Activated CD8-positive, alpha-beta memory T cell treated with anti-CD3 and anti-CD28 coated beads for 4 hours (primary cell): ENCODE results near the gene PACS2.
"Not testable (repeated sequence)": the region's sequence is repeated elsewhere in the genome, so short reads cannot be mapped to it uniquely, and the experiment has no call there.

ENCODE experiments used
- DNase-seq, 2 donors: peaks; one replicate each; pipeline ENCODE4 v3.0.0-alpha.2; 2020; ENCODE audit warnings: low read depth in 2 of 2

The PACS2 gene

DNA sequence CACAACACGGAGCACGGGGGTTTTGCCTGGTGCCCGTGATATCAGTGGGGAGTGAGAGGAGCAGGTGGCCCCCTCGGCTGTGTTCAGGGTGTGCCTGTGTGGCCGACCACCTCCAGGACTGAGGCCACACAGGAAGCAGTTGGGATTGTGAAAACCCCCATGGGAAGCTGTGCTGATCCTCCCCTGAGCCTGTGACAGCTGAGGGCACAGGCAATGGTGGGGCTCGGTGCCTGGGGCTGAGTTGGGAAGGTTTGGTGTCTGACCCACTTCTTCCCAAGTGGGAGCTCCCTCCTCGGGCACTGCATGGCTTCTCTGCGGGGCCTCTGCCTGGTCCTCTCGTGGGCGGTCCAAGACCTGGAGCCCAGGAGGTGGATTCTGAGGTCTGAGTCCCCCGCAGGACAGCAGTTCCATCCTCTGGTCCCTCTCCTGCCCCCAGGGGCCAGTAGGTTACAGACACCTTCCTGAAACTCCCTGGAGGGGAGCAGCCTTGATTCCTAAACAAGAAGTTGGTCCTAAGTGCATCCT lies 17.9 kb downstream of the PACS2 start:
- no peak for DNase-seq

DNA sequence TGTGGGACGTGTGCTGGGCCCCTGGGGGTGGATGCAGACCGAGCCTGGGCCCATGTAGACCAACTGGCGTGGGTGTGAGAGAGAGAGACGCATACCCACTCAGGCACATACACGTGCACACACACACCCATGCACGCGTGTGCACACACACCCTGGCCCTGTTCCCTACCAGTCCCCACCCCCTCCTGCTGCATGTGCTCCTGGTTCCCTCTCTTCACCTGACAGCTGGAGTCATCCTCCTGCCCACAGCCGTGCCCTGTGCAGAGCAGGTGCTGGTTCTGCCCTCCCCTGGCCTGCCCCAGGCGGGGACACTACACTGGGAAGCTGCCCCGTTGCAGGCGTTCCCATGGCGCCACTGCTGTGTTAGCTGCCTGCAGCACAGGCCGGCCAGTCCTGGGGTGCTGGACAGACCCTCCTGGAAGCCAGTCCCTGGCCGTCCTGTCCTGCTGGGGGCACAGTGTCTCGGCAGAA lies 18.5 kb downstream of the PACS2 start:
- no peak for DNase-seq

DNA sequence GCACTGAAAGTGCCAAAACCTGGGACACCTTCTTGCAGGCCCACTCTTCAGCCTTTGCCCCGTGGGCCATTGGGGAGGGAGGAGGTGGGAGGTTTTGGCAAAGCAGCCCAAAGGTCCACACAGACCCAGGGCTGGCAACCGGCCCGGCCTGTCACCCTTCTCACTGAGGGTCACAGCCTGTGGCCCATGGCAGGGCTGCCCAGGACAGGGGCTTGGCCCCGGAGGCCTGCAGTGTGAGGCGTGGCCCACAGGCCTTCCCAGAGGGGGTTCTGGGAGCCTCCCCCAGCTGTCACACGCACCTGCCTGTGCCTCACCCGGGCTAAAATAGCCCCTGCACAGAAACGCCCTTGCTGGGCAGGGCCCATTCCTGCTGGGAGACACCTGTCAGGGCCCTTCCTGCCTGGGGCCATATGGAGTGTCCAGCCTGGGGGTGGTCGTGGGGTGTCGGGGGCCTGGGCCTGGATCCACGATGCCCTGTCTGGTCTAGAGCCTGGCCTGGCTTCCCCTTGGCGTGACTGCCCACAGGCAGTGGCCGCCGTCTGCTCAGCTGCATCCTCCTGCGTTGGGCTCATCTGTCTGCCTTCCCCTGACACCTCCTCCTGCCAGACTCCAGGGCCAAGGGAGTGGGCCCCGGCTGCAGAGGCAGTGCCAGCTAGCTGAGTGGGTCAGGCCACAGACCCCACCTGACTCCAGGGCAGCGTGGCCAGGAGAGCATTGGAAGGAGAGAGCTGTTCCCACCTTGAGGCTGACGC lies 19.2 kb downstream of the PACS2 start:
- DNase-seq, result no peak

DNA sequence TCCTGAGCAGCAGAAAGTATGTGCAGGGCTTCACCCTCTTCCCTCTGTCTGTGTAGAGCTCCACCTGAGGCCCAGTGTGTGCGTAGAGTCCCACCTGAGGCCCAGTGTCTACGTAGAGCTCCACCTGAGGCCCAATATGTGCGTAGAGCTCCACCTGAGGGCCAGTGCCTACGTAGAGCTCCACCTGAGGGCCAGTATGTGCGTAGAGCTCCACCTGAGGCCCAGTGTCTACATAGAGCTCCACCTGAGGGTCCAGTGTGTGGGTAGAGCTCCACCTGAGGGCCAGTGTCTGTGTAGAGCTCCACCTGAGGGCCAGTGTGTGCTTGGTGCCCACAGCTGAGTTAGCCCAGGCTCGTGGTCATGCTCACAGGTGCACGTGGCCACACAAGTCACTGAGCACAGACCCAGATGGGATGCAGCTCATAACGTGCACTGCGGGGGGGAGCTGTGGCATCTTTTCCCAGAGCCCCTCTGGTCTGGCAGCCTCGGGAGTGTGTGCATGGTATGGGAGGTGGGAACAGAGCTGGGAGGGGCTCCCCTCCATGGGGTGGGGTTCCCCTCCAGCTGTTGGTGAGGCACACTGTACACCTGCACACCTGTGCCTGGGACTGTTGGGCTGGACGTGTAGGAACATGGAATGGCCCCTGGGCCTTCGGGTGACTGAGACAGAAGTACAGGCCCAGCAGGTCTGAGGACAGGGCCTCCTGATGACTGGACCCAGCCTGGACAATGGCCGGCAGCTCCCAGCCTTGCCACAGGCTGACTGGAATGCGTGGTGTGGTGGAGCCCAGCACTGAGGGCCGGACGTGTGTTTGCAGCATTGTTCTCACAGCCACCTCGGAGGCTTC lies 20.1 kb downstream of the PACS2 start:
- DNase-seq, result no peak

DNA sequence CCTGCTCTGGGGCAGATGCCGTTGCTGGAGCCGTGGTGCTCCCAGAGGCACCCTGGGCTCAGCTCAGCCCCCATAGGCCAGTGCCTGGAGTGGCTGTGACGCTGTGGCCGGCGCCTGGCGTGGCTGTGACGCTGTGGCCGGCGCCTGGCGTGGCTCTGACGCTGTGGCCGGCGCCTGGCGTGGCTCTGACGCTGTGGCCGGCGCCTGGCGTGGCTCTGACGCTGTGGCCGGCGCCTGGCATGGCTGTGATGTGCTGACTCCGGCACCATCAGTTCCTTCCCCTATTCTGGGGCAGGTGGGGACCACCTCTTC lies 20.6 kb downstream of the PACS2 start:
- DNase-seq, result not testable (repeated sequence)

DNA sequence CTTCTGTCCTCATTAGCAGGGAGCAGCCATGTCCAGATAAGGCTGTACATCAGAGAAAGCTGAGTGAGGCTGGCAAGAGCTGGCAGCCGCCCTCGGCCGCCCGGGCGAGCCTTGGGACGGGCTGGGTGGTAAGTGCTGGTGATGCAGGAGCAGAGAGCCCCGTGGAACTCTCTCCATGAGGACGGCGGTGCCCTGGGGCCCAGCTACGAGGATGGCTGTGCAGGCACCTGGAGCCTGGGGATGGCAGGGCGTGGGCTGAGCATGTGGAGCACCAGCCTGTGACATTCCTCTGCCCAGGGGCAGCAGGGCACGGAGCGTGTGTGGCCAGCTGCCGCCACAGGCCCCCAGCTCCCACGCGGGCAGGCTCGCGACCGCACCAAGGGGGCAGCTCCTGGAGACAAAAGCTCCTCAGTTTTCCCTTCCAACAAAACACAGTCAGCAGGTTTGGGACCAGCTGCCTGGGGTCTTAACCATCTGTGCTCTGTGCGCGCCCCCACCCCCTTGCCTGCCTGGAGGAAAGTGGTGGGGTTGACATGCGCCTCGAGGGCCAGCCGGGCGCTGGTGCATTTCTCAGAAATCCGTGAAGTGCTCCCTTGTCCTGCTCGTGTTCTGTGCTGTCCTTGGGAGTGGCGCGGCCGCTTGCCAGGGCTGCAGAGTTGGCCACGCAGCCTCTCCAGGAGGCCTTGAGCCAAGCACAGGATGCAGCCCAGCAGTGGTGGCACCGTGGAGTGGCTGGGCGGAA lies 21.4 kb downstream of the PACS2 start:
- no peak for DNase-seq

DNA sequence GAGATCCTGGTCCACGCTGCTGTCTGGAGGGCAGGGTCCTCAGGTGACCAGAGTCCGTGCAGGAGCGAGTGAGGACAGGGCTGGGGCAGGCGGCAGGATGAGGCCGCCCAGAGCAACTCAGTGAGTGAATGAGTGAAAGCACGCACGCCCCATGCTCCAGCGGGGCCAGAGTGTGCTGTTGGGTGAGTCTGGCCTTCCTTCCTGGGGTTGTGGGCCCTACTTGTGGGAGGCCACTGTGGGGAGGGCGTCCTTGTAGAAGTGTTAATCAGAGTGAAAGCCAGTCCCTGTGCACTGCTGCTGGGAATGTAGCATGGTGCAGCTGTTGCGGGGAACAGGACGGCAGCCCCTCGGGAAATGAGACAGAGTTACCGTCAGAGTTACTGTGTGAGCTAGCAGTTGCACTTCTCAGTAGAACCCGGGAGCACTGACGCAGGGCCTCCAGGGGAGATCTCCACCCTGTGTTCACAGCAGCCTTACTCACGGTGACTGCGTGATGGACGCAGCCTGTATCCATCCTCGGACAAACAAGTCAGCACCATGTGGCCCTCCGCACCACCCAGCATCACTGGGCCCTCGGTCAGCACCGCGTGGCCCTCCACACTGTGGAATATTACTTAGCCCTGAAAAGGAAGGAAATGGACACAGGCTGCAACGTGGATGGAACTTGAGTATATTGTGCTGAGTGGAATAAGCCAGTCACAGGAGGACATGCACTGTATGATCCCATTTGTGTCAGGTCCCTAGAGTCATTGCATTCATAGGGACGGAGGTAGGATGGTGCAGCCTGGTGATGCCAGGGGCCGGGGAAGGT lies 22.1 kb downstream of the PACS2 start:
- DNase-seq, result no peak

DNA sequence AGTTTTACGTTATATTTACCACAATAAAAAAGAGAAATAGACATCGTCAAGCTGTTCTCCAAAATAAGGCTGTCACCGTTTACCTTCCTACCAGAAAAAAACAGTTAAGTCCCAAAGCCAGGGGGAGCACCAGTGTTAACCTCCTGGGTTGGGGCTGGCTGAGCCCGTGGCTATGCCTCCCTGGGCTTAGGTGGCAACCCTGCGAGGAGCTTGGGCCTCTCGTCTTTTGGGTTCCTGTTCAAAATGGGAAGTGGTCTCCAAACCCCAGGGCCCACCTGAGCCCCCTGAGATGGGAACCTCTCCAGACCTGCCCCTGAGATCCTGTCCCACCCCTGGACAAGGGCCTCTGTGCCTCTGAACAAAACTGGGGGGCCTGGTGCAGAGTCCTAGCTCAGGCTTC lies 22.9 kb downstream of the PACS2 start:
- no peak for DNase-seq

DNA sequence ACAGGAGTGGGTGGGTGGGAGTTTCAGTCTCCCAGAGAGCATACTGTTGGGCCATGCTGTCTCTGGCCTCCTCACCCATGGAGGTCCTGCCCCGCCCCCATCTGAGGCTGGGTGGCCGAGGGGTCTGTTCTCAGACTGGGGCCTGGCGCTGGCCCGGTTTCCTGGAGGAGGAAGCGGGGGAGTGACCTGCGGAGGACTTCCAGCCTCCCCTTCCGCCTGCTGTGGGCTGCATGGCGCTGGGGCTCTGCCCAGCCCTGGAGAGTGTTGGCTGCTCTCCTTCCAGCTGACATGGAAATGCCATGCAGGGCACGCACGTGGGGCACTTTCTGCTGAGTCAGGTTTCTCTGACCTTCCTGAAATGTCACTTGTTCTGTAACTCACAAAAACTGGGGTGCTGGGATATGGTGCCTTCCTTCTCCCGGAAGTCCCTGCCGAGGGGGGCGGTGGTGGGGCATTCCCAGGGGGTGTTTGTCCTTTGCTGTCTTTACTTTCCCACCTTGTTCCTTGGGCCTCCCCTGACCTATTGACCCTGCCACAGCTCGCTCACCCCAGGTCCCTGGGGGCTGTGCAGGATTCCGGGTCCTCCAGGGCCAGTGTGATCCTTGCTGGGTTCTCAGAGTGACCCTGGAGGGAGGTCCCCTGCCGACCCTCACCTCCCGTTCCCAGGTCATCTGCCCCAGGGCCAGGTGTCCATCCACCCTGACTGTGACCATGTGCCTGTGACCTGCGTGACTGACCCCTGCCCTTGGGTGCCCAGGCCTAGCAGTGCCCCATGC lies 23.6 kb downstream of the PACS2 start:
- no peak for DNase-seq

DNA sequence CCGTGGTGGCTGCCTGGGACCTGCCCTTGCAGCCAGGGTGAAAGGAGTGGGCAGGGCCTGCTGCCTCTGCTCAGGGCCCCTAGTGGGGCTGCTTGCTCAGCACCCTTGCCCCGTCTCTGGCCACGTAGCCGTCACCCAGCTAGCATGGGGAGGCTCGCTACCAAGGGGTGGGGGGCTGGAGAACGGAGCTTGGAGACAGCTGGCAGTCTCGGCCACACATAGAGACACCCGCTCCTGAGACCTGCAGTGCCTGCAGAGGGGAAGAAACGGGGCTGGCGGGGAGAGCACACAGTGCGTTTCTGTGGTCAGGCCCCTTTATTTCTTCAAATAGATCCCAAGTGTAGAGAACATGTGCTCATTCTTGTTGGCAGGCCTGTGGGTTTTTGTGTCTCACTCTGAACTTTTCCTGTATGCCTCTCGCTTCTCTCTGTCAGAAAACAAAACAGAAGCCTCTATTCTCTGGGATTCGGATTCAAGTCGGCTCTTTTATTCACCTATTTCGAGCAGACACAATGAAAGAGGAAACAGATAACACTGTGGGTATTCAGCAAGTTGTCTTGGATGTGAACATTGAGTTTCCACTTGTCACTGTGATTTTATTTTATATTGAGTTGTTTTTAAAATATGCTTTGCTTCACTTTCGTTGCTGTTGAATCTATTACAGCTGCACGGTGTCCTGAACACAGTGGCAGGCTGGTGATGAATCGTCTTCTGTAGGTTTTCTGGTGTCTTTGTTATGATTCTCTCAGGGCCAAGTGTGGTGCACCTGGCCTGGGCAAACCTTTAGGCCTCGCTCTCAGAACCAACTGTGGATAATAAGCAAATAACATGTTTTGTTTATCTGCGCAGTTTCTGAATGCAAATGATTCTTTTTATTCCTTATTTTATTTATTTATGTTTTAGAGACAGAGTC lies 26.5 kb downstream of the PACS2 start:
- no peak for DNase-seq

DNA sequence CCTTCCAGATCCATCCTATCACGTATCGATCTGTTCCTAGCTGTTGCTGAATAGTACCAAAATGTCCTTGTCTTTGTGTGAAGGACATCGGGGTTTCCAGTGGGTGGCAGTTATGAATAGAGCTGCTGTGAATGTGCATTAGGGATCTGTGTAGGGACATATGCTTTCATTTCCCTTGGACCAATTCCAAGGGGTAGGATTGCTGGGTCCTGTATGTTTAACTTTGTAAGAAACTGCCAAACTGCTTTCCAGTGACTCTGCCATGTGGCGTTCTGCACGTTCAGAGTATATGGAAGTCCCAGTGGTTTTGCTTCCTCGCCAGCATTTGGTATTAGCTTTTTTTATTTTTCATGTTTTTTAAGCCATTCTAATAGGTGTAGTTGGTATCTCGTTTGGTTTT lies 28.6 kb downstream of the PACS2 start:
- no peak for DNase-seq

DNA sequence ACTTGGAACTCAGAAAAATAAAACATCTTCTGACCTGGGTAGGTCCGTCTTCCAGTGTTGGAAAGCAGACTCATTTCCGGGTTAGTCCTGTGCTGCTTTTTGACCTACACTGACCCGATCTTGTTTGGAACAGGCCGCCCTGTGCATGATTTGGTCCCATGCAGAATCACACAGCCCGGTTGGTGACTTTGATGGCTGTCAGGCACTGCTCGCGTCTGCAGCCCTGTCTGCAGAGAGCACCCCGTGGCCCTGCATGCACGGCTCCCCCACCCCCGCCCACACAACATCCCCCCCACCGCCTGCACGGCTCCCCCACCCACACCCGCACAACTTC lies 31.6 kb downstream of the PACS2 start:
- no peak for DNase-seq

DNA sequence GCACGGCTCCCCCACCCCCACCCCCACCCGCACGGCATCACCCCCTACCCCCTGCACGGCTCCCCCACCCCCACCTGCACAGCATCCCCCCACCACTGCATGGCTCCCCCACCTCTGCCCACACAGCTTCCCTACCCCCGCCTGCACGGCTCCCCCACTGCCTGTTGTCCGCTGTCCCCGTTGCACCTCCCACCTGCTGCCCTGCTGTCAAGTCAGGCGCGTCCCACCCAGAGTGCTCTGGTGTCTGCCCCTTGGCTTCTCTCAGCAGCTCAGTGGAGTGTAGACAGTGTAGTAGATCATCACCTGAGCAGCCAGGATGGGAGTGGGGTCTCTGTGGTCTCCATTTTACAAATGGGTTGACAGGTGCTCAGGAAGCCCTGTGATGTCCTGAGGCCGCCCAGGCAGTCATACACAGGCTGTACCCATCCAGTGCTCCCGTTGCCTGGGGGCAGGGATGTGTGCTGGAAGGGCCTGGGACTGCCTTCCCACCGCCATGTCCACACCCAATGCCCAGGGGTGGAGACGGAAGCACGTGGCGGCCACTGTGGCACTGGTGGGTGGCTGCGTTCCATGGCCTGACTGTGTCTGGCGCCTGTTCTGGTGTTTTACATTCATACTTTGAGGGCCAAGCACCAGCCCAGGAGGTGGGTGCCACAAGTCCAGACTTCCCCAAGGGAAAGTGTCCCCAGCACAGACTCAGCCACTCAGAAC lies 32.5 kb downstream of the PACS2 start:
- DNase-seq, result no peak

DNA sequence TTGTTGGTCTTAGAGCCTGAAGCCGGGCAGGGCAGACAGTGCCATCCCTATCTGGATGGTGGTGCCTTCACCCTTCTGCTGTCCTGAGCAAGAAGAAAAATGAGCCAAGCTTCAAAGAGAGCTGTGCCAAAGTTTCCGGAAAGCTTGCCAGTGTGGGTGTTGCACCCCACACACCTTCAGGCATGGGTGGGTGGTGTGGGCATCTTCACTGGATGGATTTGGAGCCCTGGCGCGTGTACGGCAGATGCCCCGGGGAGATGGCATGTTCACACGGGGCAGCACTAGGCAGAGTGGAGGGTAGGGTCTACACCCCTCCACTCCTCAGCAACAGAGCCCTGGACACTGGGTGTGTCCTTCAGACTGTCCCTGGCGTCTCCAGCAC lies 33.0 kb downstream of the PACS2 start:
- no peak for DNase-seq

DNA sequence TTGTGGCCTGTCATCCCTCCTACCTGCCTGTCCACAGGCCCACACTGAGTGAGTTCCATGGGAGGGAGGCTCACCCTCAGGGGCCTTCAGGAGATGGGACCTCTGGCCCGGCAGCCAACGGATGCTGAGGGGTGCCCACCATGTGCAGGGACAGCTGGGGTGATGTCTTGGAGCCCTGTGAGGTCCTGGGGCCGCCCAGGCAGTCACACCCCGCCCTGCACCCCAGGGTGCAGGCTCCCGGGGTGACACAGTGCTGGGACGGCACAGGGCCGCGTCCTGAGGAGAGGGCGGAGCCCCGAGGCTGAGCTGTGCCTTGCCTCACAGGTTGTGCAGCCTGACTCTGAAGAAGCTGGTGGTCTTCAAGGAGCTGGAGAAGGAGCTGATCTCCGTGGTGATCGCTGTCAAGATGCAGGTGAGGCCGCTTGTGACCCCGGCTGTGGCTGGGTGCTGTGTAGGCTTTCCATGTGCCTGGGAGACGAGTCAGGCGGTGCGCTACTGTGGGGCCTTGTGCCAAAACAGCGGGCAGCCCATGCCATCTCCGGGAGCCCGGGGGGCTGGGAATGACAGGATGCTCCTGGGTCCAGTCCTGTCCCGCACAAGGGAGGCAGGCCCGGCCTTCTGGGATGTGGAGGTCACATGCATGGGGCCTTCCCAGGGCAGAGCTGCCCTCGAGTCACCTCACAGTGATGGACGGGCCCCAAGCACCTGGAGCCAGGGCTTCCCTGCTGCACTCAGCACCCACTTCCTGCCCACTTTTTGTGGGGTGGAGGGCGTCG lies 33.8 kb downstream of the PACS2 start:
- no peak for DNase-seq

DNA sequence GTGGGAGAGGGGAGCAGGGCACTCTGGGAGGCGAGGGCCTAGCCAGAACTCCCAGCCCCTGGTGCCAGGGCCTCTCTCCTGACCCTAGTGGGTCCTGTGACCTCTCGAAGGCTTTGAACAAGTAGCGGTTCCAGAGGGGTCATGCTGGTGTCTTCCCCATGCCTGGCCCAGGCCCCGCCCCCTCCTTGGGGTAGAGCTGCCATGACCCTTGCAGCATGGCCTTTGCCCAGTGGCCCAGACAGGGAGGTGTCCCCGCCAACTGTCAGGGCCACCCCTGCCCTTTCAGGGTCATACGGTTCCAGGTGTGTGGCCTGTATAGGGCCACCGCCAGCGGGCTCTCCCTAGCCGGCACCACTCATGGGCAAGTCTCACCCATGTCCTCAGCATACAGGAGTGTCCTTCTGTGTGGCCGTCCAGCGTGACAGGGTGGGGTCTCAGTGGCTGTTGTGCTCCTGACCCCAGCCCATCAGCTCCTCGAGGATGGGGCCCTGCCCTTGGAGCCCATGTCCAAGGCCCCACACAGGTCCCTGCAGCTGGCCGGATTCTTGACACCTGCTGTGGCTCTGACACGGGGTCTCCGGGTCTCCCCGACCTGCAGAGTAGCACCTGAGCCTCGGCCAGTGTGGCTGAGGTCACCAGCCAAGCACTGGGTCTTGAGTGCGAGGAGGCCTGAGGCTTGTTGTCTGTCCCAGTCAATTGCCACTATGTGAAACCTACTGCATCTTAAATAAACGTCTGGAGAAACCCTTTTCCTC lies 34.6 kb downstream of the PACS2 start:
- DNase-seq, result no peak

DNA sequence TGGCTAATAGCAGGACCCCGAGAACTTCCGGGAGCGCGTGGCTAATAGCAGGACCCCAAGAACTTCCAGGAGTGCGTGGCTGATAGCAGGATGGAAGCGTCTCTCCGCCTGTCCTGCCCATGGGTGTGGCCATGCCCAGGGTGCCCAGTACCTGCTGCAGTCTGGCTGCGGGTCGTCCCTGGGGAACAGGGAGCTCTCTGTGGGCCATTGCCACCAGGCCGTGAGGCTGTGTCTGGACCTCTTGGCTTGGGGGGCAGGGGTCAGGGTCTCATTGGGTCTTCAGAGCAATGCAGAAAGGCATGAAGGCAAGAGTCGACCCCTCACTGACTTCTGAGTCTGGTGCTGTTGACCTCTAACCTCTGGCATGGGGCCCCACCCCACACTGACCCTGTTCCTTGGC lies 35.4 kb downstream of the PACS2 start:
- DNase-seq, result no peak
